Measurements from ENCODE around the gene DSCAML1. TPM values are rescaled to one million over a fixed set of nuclear protein-coding genes. Genes with fewer than 3 reads are reported as not detected.

DSCAML1 gene
- total and polyA plus RNA-seq, 10 of the 15 experiments (the other 5 are each of a cell fraction or from before 2014, with no cell fraction given), result 0.03 to 0.18 (median 0.06) TPM; not detected in 1

GRCh38 chr11:117658809-117659208 lies 138.2 kb downstream of the DSCAML1 start:
- Histone ChIP-seq H3K36me3 (ENCODE audit: control insufficient read depth in 2 of 2, insufficient read depth in 2 of 2, low read length in 1 of 2) (no peaks in the 10 kb centered on the region), H3K27ac (ENCODE audit: control insufficient read depth, insufficient read depth) (no peak overlapping the region), H2AFZ (ENCODE audit: control insufficient read depth, low read depth, low read length) (no peak overlapping the region), H3K79me2 (ENCODE audit: control insufficient read depth, insufficient read depth, low read length) (no peaks in the 10 kb centered on the region), H3K27me3 (replicated peaks in 1 of 2; ENCODE audit: control insufficient read depth in 2 of 2, insufficient read depth in 2 of 2, low read length in 1 of 2) (peaks cover 2 to 5% of the 10 kb centered on the region in 2 experiments), H3K4me2 (ENCODE audit: control insufficient read depth, insufficient read depth) (no peak overlapping the region), H3K4me1 (ENCODE audit: control insufficient read depth, insufficient read depth, low read length) (no peaks in the 10 kb centered on the region), H3K9me3 (replicated peaks; ENCODE audit: control insufficient read depth, insufficient read depth, low read length) (no peaks in the 10 kb centered on the region), H3K4me3 (no peak overlapping the region), H3K9ac (ENCODE audit: control insufficient read depth, insufficient read depth, low read length) (no peak overlapping the region), H4K20me1 (ENCODE audit: control insufficient read depth, insufficient read depth) (no peaks in the 10 kb centered on the region)
- POLR2A ChIA-PET, result no interaction called here
- CTCF ChIA-PET, result interaction anchor here (0.7 to 3.4 kb wide), 2 partner anchors 38 to 43 kb away, joined by 3 to 11 read pairs; no protein-coding TSS in a partner anchor
- DNase-seq (ENCODE audit: low read depth, low spot score), result no peak
- no peak for FAIRE-seq
- RAD21 ChIA-PET (ENCODE audit: unreplicated experiment), result no interaction called here
- no TSS peak for BruUV-seq (replicated peaks)
- TF ChIP-seq E4F1 (IDR thresholded peaks at IDR 0.05; ENCODE audit: borderline replicate concordance, partially characterized antibody) (no peak), ESRRA (IDR thresholded peaks at IDR 0.05; ENCODE audit: low read length) (no peak), RUNX3 (IDR thresholded peaks at IDR 0.05; ENCODE audit: low read length) (no peak), ZBTB11 (CRISPR knock-in tag; IDR thresholded peaks at IDR 0.05) (no peak), KDM1A (IDR thresholded peaks at IDR 0.05; ENCODE audit: borderline replicate concordance) (no peak), NBN (IDR thresholded peaks at IDR 0.05) (no peak), RCOR1 (conservative IDR thresholded peaks at IDR 0.05; ENCODE audit: low read depth, low read length) (no peak), WRNIP1 (IDR thresholded peaks at IDR 0.05; ENCODE audit: borderline replicate concordance, low read depth, low read length) (no peak)
- intact Hi-C loops (cut with micrococcal nuclease; ENCODE audit: unreplicated experiment) (no loop called here), in situ Hi-C loops (cut with MboI) (no loop called here)
- WGBS (ENCODE audit: insufficient coverage, insufficient replicate concordance, low lambda C conversion rate, missing lambda C conversion rate), result 2% methylated on average over 3 of the region's 3 CpGs
- no peak for ATAC-seq
- SMC1A ChIA-PET (ENCODE audit: uncharacterized antibody, unreplicated experiment), result interaction anchor here (0.9 kb wide), 1 partner anchor 76 kb away, joined by 3 read pairs; no protein-coding TSS in a partner anchor

Data from GM12878 (cell line).